ENCODE results near the gene COL4A1.

The COL4A1 gene

GRCh38 chr13:110274687-110275086, 32.3 kb downstream of the COL4A1 start:
- DNase-seq (ENCODE audit: low read depth): no peak

- DNase-seq (ENCODE audit: low read depth): no peak
Measured at GRCh38 chr13:110273254-110273653, 33.7 kb downstream of the COL4A1 start.

- DNase-seq (ENCODE audit: low read depth): no peak
Measured at GRCh38 chr13:110272651-110273050, 34.3 kb downstream of the COL4A1 start.

GRCh38 chr13:110272227-110272626, 34.7 kb downstream of the COL4A1 start:
- no peak for DNase-seq (ENCODE audit: low read depth)

- DNase-seq (ENCODE audit: low read depth): no peak
Measured at GRCh38 chr13:110271313-110271712, 35.6 kb downstream of the COL4A1 start.

GRCh38 chr13:110270507-110270906, 36.5 kb downstream of the COL4A1 start:
- no peak for DNase-seq (ENCODE audit: low read depth)

- no peak for DNase-seq (ENCODE audit: low read depth)
Measured at GRCh38 chr13:110269509-110270185, 37.3 kb downstream of the COL4A1 start.

- DNase-seq (ENCODE audit: low read depth): no peak
Measured at GRCh38 chr13:110268576-110269185, 38.3 kb downstream of the COL4A1 start.

- DNase-seq (ENCODE audit: low read depth): no peak
Measured at GRCh38 chr13:110268061-110268460, 38.9 kb downstream of the COL4A1 start.

- DNase-seq (ENCODE audit: low read depth): no peak
Measured at GRCh38 chr13:110266983-110267382, 40.0 kb downstream of the COL4A1 start.

- no peak for DNase-seq (ENCODE audit: low read depth)
Measured at GRCh38 chr13:110266431-110266809, 40.5 kb downstream of the COL4A1 start.

- no peak for DNase-seq (ENCODE audit: low read depth)
Measured at GRCh38 chr13:110265682-110266430, 41.1 kb downstream of the COL4A1 start.

GRCh38 chr13:110265341-110265681, 41.6 kb downstream of the COL4A1 start:
- DNase-seq (ENCODE audit: low read depth): no peak

- no peak for DNase-seq (ENCODE audit: low read depth)
Measured at GRCh38 chr13:110264685-110265275, 42.2 kb downstream of the COL4A1 start.

- DNase-seq (ENCODE audit: low read depth): no peak
Measured at GRCh38 chr13:110263888-110264287, 43.1 kb downstream of the COL4A1 start.

- no peak for DNase-seq (ENCODE audit: low read depth)
Measured at GRCh38 chr13:110263404-110263803, 43.6 kb downstream of the COL4A1 start.

- DNase-seq (ENCODE audit: low read depth): no peak
Measured at GRCh38 chr13:110262508-110263291, 44.3 kb downstream of the COL4A1 start.

GRCh38 chr13:110262082-110262436, 44.9 kb downstream of the COL4A1 start:
- no peak for DNase-seq (ENCODE audit: low read depth)

- no peak for DNase-seq (ENCODE audit: low read depth)
Measured at GRCh38 chr13:110261166-110262081, 45.5 kb downstream of the COL4A1 start.

- DNase-seq (ENCODE audit: low read depth): no peak
Measured at GRCh38 chr13:110259651-110260050, 47.3 kb downstream of the COL4A1 start.
